H1 (cell line): Measurements from ENCODE around the gene ANKS1B. TPM values are rescaled to one million over a fixed set of nuclear protein-coding genes. Genes with fewer than 3 reads are reported as not detected.

Source experiments
- CTCF ChIA-PET: fragments of 300-600 bp; sonication (Branson Sonifier 250); formaldehyde crosslinking; loops from one replicate; lab custom pipeline; 2021; ENCODE audit not compliant: partially characterized antibody; lab: Charles Lee
- POLR2A ChIA-PET: fragments of 300-600 bp; sonication (Branson Sonifier 250); formaldehyde crosslinking; loops from one replicate; lab custom pipeline; 2021; ENCODE audit warnings: inconsistent platforms; ENCODE audit not compliant: partially characterized antibody; lab: Charles Lee
- DNase-seq, 2 experiments: peaks; one replicate each; pipeline versions ENCODE4 v3.0.0 to v3.0.0-alpha.2; 2010 to 2022; ENCODE audit warnings: low spot score in 2 of 2, low read depth in 1 of 2, mixed read lengths in 1 of 2
- FAIRE-seq: peaks from 2 replicates; lab custom pipeline; 2011; peaks lifted over from hg19 to GRCh38; lab: Jason Lieb, UNC
- H2AFZ ChIP-seq: 2 replicates; pipeline ENCODE4 v1.8.1; 2012; ENCODE audit warnings: low read length, inconsistent platforms
- H2AK5ac ChIP-seq: 2 replicates; pipeline ENCODE4 v1.6.1; 2013; ENCODE audit warnings: low read depth, low read length
- H2BK120ac ChIP-seq: replicated peaks from 2 replicates; pipeline ENCODE3; 2013; ENCODE audit warnings: low read depth, low read length, inconsistent platforms
- H2BK12ac ChIP-seq: 2 replicates; pipeline ENCODE4 v1.6.1; 2013; ENCODE audit warnings: low read depth, low read length
- H2BK15ac ChIP-seq: 2 replicates; pipeline ENCODE4 v1.6.1; 2013; ENCODE audit warnings: low read length
- H2BK20ac ChIP-seq: 2 replicates; pipeline ENCODE4 v1.6.1; 2013; ENCODE audit warnings: low read length
- H2BK5ac ChIP-seq: 2 replicates; pipeline ENCODE4 v1.6.1; 2013; ENCODE audit warnings: low read depth, low read length
- H3K14ac ChIP-seq: 2 replicates; pipeline ENCODE4 v1.6.1; 2013; ENCODE audit warnings: inconsistent platforms; ENCODE audit not compliant: insufficient read length
- H3K18ac ChIP-seq: 2 replicates; pipeline ENCODE4 v1.6.1; 2013; ENCODE audit warnings: low read length; ENCODE audit errors: extremely low read depth
- H3K23ac ChIP-seq: 2 replicates; pipeline ENCODE4 v1.6.1; 2013; ENCODE audit warnings: inconsistent platforms; ENCODE audit not compliant: insufficient read length
- H3K23me2 ChIP-seq: 2 replicates; pipeline ENCODE4 v1.6.1; 2013; ENCODE audit warnings: low read depth, low read length
- H3K27ac ChIP-seq: 2 replicates; pipeline ENCODE4 v1.6.1; 2011; ENCODE audit warnings: low read depth, low read length, inconsistent platforms
- H3K27me3 ChIP-seq, 4 experiments: replicated peaks in 1 of 4; 1 replicate in 1 of 4; 2 replicates in 3 of 4; pipeline versions ENCODE4 v1.6.1 to v1.8.1; 2011 to 2013; ENCODE audit warnings: low read length in 3 of 4, mild to moderate bottlenecking in 3 of 4, inconsistent platforms in 2 of 4, mixed read lengths in 2 of 4, moderate library complexity in 1 of 4; ENCODE audit not compliant: control insufficient read depth in 3 of 4, insufficient read depth in 3 of 4; ENCODE audit errors: extremely low read depth in 1 of 4
- H3K36me3 ChIP-seq, 4 experiments: 2 replicates each; pipeline versions ENCODE4 v1.6.1 to v1.8.1; 2011 to 2013; ENCODE audit warnings: mild to moderate bottlenecking in 4 of 4, low read length in 3 of 4, moderate library complexity in 2 of 4, control low read depth in 1 of 4, inconsistent platforms in 1 of 4; ENCODE audit not compliant: insufficient read depth in 4 of 4, control insufficient read depth in 2 of 4
- H3K4ac ChIP-seq: replicated peaks from 2 replicates; pipeline ENCODE3; 2013; ENCODE audit warnings: low read length, low read depth, mixed read lengths, inconsistent platforms; ENCODE audit not compliant: insufficient read length
- H3K4me1 ChIP-seq, 4 experiments: replicated peaks in 1 of 4; 1 replicate in 1 of 4; 2 replicates in 3 of 4; pipeline versions ENCODE4 v1.6.1 to v1.8.1; 2011 to 2013; ENCODE audit warnings: low read length in 3 of 4, inconsistent platforms in 2 of 4, mixed read lengths in 1 of 4; ENCODE audit not compliant: insufficient read depth in 4 of 4, control insufficient read depth in 3 of 4
- H3K4me2 ChIP-seq, 2 experiments: 2 replicates each; pipeline versions ENCODE4 v1.6.1 to v1.8.1; 2011 to 2013; ENCODE audit warnings: low read depth in 2 of 2, low read length in 2 of 2, control low read depth in 1 of 2, inconsistent platforms in 1 of 2, mild to moderate bottlenecking in 1 of 2; ENCODE audit not compliant: insufficient read depth in 1 of 2
- H3K4me3 ChIP-seq, 4 experiments: fragments of 200-600, 300-600 bp in 1 of 4; sonication (generic), shearing (Covaris generic), sonication (Bioruptor Twin) in 1 of 4; 2 replicates each; pipeline versions ENCODE4 v1.5.1 to v1.8.1; 2011 to 2016; ENCODE audit warnings: low read length in 4 of 4, low read depth in 3 of 4, control low read depth in 2 of 4, inconsistent platforms in 2 of 4, mild to moderate bottlenecking in 2 of 4, mixed read lengths in 1 of 4, moderate library complexity in 1 of 4; ENCODE audit not compliant: insufficient read depth in 2 of 4; ENCODE audit errors: extremely low read depth in 1 of 4
- H3K56ac ChIP-seq: replicated peaks from 2 replicates; pipeline ENCODE3; 2013; ENCODE audit warnings: low read depth, mild to moderate bottlenecking, mixed read lengths, low read length, inconsistent platforms; ENCODE audit not compliant: insufficient read length
- H3K79me1 ChIP-seq: 2 replicates; pipeline ENCODE4 v1.6.1; 2013; ENCODE audit warnings: low read depth, low read length, control low read depth
- H3K79me2 ChIP-seq, 2 experiments: 2 replicates each; pipeline versions ENCODE4 v1.6.1 to v1.8.1; 2012 to 2013; ENCODE audit warnings: low read length in 2 of 2, mild to moderate bottlenecking in 2 of 2, inconsistent platforms in 1 of 2; ENCODE audit not compliant: insufficient read depth in 2 of 2, control insufficient read depth in 1 of 2
- H3K9ac ChIP-seq, 4 experiments: replicated peaks in 1 of 4; 1 replicate in 1 of 4; 2 replicates in 3 of 4; pipeline versions ENCODE4 v1.6.1 to v1.8.1; 2011 to 2013; ENCODE audit warnings: low read depth in 3 of 4, low read length in 3 of 4, control low read depth in 2 of 4, mild to moderate bottlenecking in 2 of 4, moderate library complexity in 2 of 4, inconsistent platforms in 1 of 4; ENCODE audit errors: extremely low read depth in 1 of 4
- H3K9me3 ChIP-seq, 2 experiments: 2 replicates each; pipeline versions ENCODE4 v1.6.1 to v1.8.1; 2012 to 2013; ENCODE audit warnings: mild to moderate bottlenecking in 2 of 2, moderate library complexity in 2 of 2, control low read depth in 1 of 2, inconsistent platforms in 1 of 2, low read depth in 1 of 2, low read length in 1 of 2, mixed read lengths in 1 of 2; ENCODE audit not compliant: insufficient read depth in 2 of 2
- H4K20me1 ChIP-seq, 2 experiments: replicated peaks in 1 of 2; 2 replicates each; pipeline versions ENCODE3 to v1.8.1; 2011 to 2013; ENCODE audit warnings: inconsistent platforms in 2 of 2, low read length in 2 of 2, mild to moderate bottlenecking in 1 of 2; ENCODE audit not compliant: insufficient read depth in 2 of 2, control insufficient read depth in 1 of 2
- H4K5ac ChIP-seq: 2 replicates; pipeline ENCODE4 v1.6.1; 2013; ENCODE audit warnings: low read length, low read depth, mixed read lengths, inconsistent platforms; ENCODE audit not compliant: insufficient read length
- H4K8ac ChIP-seq: 2 replicates; pipeline ENCODE4 v1.8.0; 2013; ENCODE audit warnings: mild to moderate bottlenecking, moderate library complexity, low read length, inconsistent platforms; ENCODE audit not compliant: insufficient read depth; ENCODE audit errors: extremely low read depth
- H4K91ac ChIP-seq: replicated peaks from 2 replicates; pipeline ENCODE3; 2013; ENCODE audit warnings: low read length, mixed read lengths, inconsistent platforms; ENCODE audit not compliant: insufficient read length
- ASH2L ChIP-seq: fragments of 200-600, 300-600 bp; sonication (generic); IDR thresholded peaks from one replicate; pipeline ENCODE4 v1.7.1; 2017; ENCODE audit warnings: low read length
- BCL11A ChIP-seq, 2 experiments: IDR thresholded peaks; one replicate each; pipeline ENCODE4 v1.6.1; 2011; ENCODE audit warnings: low read depth in 2 of 2, low read length in 2 of 2, mild to moderate bottlenecking in 2 of 2
- CREB1 ChIP-seq: IDR thresholded peaks from 2 replicates; pipeline ENCODE4 v1.6.1; 2012; ENCODE audit warnings: inconsistent platforms
- EZH2 ChIP-seq: fragments of 200-600 bp; sonication (generic); IDR thresholded peaks from 2 replicates; pipeline ENCODE4 v1.7.1; 2012; ENCODE audit warnings: low read depth, mild to moderate bottlenecking, moderate library complexity, low read length, inconsistent platforms; ENCODE audit not compliant: severe bottlenecking
- KDM1A ChIP-seq: fragments of 200-600, 300-600 bp; sonication (generic); IDR thresholded peaks from 2 replicates; pipeline ENCODE4 v1.7.1; 2016; ENCODE audit warnings: mild to moderate bottlenecking, low read length, borderline replicate concordance
- KDM5A ChIP-seq: fragments of 200-600 bp; IDR thresholded peaks from 2 replicates; pipeline ENCODE4 v1.7.1; 2012; ENCODE audit warnings: mild to moderate bottlenecking, low read length, inconsistent platforms, mixed read lengths
- SIX5 ChIP-seq: IDR thresholded peaks from 2 replicates; pipeline ENCODE4 v1.6.1; 2011; ENCODE audit warnings: mild to moderate bottlenecking, low read depth, low read length
- SUZ12 ChIP-seq: fragments of 200-600 bp; sonication (generic); IDR thresholded peaks from 2 replicates; pipeline ENCODE4 v1.6.1; 2012; ENCODE audit warnings: mild to moderate bottlenecking, inconsistent platforms, low read length, moderate library complexity, mixed read lengths
- TBP ChIP-seq: IDR thresholded peaks from 2 replicates; pipeline ENCODE4 v1.6.1; 2011; ENCODE audit warnings: low read depth, low read length, improper control_type of control experiment
- TEAD4 ChIP-seq: IDR thresholded peaks from 2 replicates; pipeline ENCODE4 v1.6.1; 2012; ENCODE audit warnings: low read depth, low read length, inconsistent platforms, mixed read lengths
- whole genome bisulfite sequencing, 2 experiments: shearing (Covaris generic) in 1 of 2; methylation state at CpG; one replicate each; pipeline versions ENCODE4 v1.1.6 to v1.1.7; 2013 to 2015; ENCODE audit warnings: low lambda C conversion rate in 2 of 2, mixed read lengths in 2 of 2, inconsistent platforms in 1 of 2, low coverage in 1 of 2, missing lambda C conversion rate in 1 of 2; ENCODE audit not compliant: insufficient replicate concordance in 2 of 2, insufficient coverage in 1 of 2, insufficient read length in 1 of 2; ENCODE audit errors: extremely low coverage in 1 of 2, missing lambda C conversion rate in 1 of 2; 5-methylcytosine and 5-hydroxymethylcytosine counted together
- polyA plus RNA-seq, 7 experiments: library from polyadenylated mRNA; depleted of rRNA in 3 of 7; stranded (reverse) in 5 of 7; unstranded in 2 of 7; fragments of >200 nt in 5 of 7; fragments of 200-250 nt in 2 of 7; gene quantifications; 1 replicate in 5 of 7; 2 replicates in 1 of 7; 4 replicates in 1 of 7; pipeline versions ENCODE4 v1.2.1 to v1.2.3, GENCODE V29; 2011 to 2013; ENCODE audit warnings: missing spikeins in 2 of 7, mixed read lengths in 2 of 7
- total RNA-seq: library from RNA; stranded (reverse); fragmentation: NEBNext Ultra II Directional; extraction: Animal tissue kit (Norgen Biotek cat#: 25700); gene quantifications from 2 replicates; pipeline ENCODE4 v1.2.1, GENCODE V29; 2021
- TF ChIP-seq, protein P1 (sequence below): IDR thresholded peaks from 2 replicates; pipeline ENCODE4 v1.6.1; 2011; ENCODE audit warnings: low read depth, mild to moderate bottlenecking, low read length; ENCODE audit not compliant: insufficient read depth
- TF ChIP-seq, protein P2 (sequence below): IDR thresholded peaks from 2 replicates; pipeline ENCODE4 v1.6.1; 2011; ENCODE audit warnings: low read length, improper control_type of control experiment
- TF ChIP-seq, protein P3 (sequence below): IDR thresholded peaks from 2 replicates; pipeline ENCODE4 v1.6.1; 2012; ENCODE audit warnings: inconsistent platforms

ANKS1B gene
- total and polyA plus RNA-seq, 2 of the 8 experiments (the other 6 are each of a cell fraction or from before 2014, with no cell fraction given): 2.7 to 6.1 TPM

GRCh38 chr12:99099786-99100185 is 885.0 kb downstream of the ANKS1B start:
- Histone ChIP-seq H2BK12ac (no peak overlapping the region), H3K23ac (no peak overlapping the region), H2BK5ac (no peak overlapping the region), H3K79me1 (no peaks in the 10 kb centered on the region), H4K91ac (no peak overlapping the region), H2BK20ac (no peak overlapping the region), H3K27ac (no peak overlapping the region), H3K23me2 (no peaks in the 10 kb centered on the region), H2AK5ac (no peak overlapping the region), H3K27me3 (no peaks in the 10 kb centered on the region), H4K20me1 (no peaks in the 10 kb centered on the region), H3K9ac (no peak overlapping the region), H3K79me2 (no peaks in the 10 kb centered on the region), H3K4me1 (0 out of 7 replicates have a peak, but pooled peaks cover 0 to 3% (median 0%) of the 10 kb centered on the region in 4 experiments), H4K5ac (no peak overlapping the region), H4K8ac (no peak overlapping the region), H2BK15ac (no peak overlapping the region), H3K18ac (no peak overlapping the region), H3K56ac (no peak overlapping the region), H2BK120ac (no peak overlapping the region), H3K36me3 (no peaks in the 10 kb centered on the region; a peak in 1 of 8 replicates), H2AFZ (no peak overlapping the region), H3K9me3 (no peaks in the 10 kb centered on the region), H3K14ac (no peak overlapping the region), H3K4me3 (no peak overlapping the region), H3K4ac (no peak overlapping the region), H3K4me2 (no peak overlapping the region)
- POLR2A ChIA-PET: no interaction called here
- no peak for FAIRE-seq
- 82% methylated on average over 2 of the region's 2 CpGs; no CpG with 5 or more reads in 1 of the 2 experiments for WGBS, 2 experiments
- CTCF ChIA-PET: interaction anchor here (0.8 to 1.7 kb wide), 2 partner anchors 10 to 220 kb away, joined by 3 to 4 read pairs; no protein-coding TSS in a partner anchor
- DNase-seq: no peak
- TF ChIP-seq, protein P1, sequence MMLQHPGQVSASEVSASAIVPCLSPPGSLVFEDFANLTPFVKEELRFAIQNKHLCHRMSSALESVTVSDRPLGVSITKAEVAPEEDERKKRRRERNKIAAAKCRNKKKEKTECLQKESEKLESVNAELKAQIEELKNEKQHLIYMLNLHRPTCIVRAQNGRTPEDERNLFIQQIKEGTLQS: no peak
- TF ChIP-seq, protein P2, sequence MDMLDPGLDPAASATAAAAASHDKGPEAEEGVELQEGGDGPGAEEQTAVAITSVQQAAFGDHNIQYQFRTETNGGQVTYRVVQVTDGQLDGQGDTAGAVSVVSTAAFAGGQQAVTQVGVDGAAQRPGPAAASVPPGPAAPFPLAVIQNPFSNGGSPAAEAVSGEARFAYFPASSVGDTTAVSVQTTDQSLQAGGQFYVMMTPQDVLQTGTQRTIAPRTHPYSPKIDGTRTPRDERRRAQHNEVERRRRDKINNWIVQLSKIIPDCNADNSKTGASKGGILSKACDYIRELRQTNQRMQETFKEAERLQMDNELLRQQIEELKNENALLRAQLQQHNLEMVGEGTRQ: no peak
- no peak for TF ChIP-seq TBP
- TF ChIP-seq SIX5: no peak
- no peak for TF ChIP-seq ASH2L
- TF ChIP-seq, protein P3, sequence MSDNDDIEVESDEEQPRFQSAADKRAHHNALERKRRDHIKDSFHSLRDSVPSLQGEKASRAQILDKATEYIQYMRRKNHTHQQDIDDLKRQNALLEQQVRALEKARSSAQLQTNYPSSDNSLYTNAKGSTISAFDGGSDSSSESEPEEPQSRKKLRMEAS: no peak
- no peak for TF ChIP-seq TEAD4
- no peak for TF ChIP-seq CREB1
- no peak for TF ChIP-seq SUZ12
- TF ChIP-seq KDM5A: no peak
- no peak for TF ChIP-seq BCL11A (IDR thresholded peaks at IDR 0.05; ENCODE audit: low read depth in 2 of 2, low read length in 2 of 2)
- TF ChIP-seq EZH2: no peak
- TF ChIP-seq KDM1A: no peak
